Measurements from ENCODE around the gene ZNF429.

DNA sequence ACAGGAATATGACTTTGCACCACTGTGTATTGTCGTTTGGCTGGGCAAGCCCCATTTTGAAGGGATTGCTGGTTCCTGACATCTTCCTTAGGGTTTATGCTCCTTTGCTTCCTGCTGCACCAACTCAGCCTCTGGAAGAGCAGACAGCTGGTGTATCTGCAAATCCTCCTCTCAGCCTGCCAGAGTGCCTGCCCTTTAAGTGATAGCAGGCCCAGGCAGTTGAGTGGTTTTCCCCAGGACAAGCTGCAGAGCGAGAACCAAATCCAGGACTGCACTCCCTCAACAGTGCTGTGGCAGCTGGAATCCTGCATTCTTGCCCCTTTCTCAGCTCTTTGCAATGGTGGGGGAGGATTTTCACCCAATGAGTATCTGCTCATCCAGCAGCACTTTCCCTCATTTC lies 85.5 kb downstream of the ZNF429 start:
- TF ChIP-seq, protein P1, sequence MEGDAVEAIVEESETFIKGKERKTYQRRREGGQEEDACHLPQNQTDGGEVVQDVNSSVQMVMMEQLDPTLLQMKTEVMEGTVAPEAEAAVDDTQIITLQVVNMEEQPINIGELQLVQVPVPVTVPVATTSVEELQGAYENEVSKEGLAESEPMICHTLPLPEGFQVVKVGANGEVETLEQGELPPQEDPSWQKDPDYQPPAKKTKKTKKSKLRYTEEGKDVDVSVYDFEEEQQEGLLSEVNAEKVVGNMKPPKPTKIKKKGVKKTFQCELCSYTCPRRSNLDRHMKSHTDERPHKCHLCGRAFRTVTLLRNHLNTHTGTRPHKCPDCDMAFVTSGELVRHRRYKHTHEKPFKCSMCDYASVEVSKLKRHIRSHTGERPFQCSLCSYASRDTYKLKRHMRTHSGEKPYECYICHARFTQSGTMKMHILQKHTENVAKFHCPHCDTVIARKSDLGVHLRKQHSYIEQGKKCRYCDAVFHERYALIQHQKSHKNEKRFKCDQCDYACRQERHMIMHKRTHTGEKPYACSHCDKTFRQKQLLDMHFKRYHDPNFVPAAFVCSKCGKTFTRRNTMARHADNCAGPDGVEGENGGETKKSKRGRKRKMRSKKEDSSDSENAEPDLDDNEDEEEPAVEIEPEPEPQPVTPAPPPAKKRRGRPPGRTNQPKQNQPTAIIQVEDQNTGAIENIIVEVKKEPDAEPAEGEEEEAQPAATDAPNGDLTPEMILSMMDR (IDR thresholded peaks at IDR 0.05) = no peak
- TF ChIP-seq POLR2A (IDR thresholded peaks at IDR 0.05) = no peak
- no peak for TF ChIP-seq POLR2AphosphoS5 (IDR thresholded peaks at IDR 0.05)
- no peak for TF ChIP-seq EP300 (IDR thresholded peaks at IDR 0.05)
